8988T (cell line): ENCODE measurements around the gene SUN1.

Experiments used
- DNase-seq: peaks from one replicate; pipeline ENCODE4 v3.0.0; 2011

SUN1 gene

GRCh38 chr7:879706-880105, 47.4 kb downstream of the SUN1 start:
- DNase-seq, result no peak

GRCh38 chr7:880450-880849, 48.2 kb downstream of the SUN1 start:
- no peak for DNase-seq

GRCh38 chr7:881441-882234, 49.4 kb downstream of the SUN1 start:
- no peak for DNase-seq

- no peak for DNase-seq
Measured at GRCh38 chr7:882336-883035, 50.2 kb downstream of the SUN1 start.

GRCh38 chr7:883055-884021, 51.1 kb downstream of the SUN1 start:
- no peak for DNase-seq

- no peak for DNase-seq
Measured at GRCh38 chr7:884191-885003, 52.1 kb downstream of the SUN1 start.

GRCh38 chr7:885261-885892, 53.1 kb downstream of the SUN1 start:
- DNase-seq, result no peak

GRCh38 chr7:885893-886625, 53.8 kb downstream of the SUN1 start:
- DNase-seq, result no peak

GRCh38 chr7:886626-887487, 54.6 kb downstream of the SUN1 start:
- no peak for DNase-seq

- no peak for DNase-seq
Measured at GRCh38 chr7:887488-887820, 55.2 kb downstream of the SUN1 start.

- DNase-seq, result no peak
Measured at GRCh38 chr7:888081-889024, 56.1 kb downstream of the SUN1 start.

- no peak for DNase-seq
Measured at GRCh38 chr7:889025-889390, 56.7 kb downstream of the SUN1 start.

- DNase-seq, result no peak
Measured at GRCh38 chr7:889391-889790, 57.1 kb downstream of the SUN1 start.

- DNase-seq, result no peak
Measured at GRCh38 chr7:890868-891267, 58.6 kb downstream of the SUN1 start.

GRCh38 chr7:891291-891690, 59.0 kb downstream of the SUN1 start:
- DNase-seq, result no peak

- no peak for DNase-seq
Measured at GRCh38 chr7:891805-892204, 59.5 kb downstream of the SUN1 start.

GRCh38 chr7:892648-893593, 60.6 kb downstream of the SUN1 start:
- no peak for DNase-seq

- no peak for DNase-seq
Measured at GRCh38 chr7:893686-894085, 61.4 kb downstream of the SUN1 start.
